Nasal cavity respiratory epithelium epithelial cell of viscerocranial mucosa (primary cell): ENCODE measurements around the gene TMEM43. TPM values are rescaled to one million over a fixed set of nuclear protein-coding genes. Genes with fewer than 3 reads are reported as not detected.

ENCODE experiments used
- total RNA-seq: library from RNA; depleted of rRNA; stranded (reverse); fragments of >200 nt; gene quantifications from 2 replicates; pipeline ENCODE4 v1.2.3, GENCODE V29; 2014

TMEM43 gene
- 126 and 159 TPM in 2 replicates for total RNA-seq

GRCh38 chr3:14124615-14125192 lies at the start of gene TMEM43, which contains the start of gene CHCHD4:
TMEM43 (plus strand) TSS chr3:14125052; CDS start chr3:14125194, 142 bp downstream.
CHCHD4 (minus strand) TSS chr3:14124870; CDS start chr3:14124676, 194 bp downstream.

GRCh38 chr3:14178247-14179113 lies 53.6 kb downstream of the TMEM43 start, which contains the start of the genes LSM3 and XPC:
LSM3 (plus strand) TSS chr3:14178817; CDS start chr3:14178861, 44 bp downstream.
XPC (minus strand) TSS chr3:14178601; CDS start chr3:14178568, 33 bp downstream.

Other genes with a start within 250 kb of the TMEM43 start
- gene WNT7A, start 245.0 kb upstream of the TMEM43 start, total RNA-seq: 12.6 and 13.7 TPM in 2 replicates
- gene CHCHD4, start 182 bp upstream of the TMEM43 start, total RNA-seq: 29.5 and 34.5 TPM in 2 replicates
- gene XPC, start 53.5 kb downstream of the TMEM43 start, total RNA-seq: 43.7 and 55.5 TPM in 2 replicates
- gene LSM3, start 53.8 kb downstream of the TMEM43 start, total RNA-seq: 2.9 and 4.4 TPM in 2 replicates